ENCODE results near the gene SYNC.

DNA sequence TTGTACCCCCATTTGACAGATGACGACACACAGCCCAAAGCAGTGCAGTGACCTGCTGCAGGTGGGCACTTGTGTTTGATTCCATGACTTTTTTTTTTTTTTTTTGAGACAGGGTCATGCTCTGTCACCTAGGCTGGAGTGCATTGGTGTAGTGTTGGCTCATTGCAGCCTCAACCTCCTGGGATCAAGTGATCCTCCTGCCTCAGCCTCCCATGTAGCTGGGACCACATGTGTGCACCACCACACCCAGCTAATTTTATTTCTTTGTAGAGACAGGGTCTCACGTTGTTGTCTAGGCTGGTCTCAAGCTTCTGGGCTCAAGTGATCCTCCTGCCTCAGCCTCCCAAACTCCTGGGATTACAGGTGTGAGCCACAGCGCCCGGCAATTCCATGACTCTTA, 14.9 kb upstream of the SYNC start:
- TF ChIP-seq, protein P1, sequence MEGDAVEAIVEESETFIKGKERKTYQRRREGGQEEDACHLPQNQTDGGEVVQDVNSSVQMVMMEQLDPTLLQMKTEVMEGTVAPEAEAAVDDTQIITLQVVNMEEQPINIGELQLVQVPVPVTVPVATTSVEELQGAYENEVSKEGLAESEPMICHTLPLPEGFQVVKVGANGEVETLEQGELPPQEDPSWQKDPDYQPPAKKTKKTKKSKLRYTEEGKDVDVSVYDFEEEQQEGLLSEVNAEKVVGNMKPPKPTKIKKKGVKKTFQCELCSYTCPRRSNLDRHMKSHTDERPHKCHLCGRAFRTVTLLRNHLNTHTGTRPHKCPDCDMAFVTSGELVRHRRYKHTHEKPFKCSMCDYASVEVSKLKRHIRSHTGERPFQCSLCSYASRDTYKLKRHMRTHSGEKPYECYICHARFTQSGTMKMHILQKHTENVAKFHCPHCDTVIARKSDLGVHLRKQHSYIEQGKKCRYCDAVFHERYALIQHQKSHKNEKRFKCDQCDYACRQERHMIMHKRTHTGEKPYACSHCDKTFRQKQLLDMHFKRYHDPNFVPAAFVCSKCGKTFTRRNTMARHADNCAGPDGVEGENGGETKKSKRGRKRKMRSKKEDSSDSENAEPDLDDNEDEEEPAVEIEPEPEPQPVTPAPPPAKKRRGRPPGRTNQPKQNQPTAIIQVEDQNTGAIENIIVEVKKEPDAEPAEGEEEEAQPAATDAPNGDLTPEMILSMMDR (conservative IDR thresholded peaks at IDR 0.05; ENCODE audit: low read depth, low read length), result no peak
- TF ChIP-seq EZH2 (IDR thresholded peaks at IDR 0.05; ENCODE audit: low read length, unreplicated experiment), result no peak

All from PC-3 (cell line).